SK-N-SH treated with all-trans-retinoic acid at 6 μM for 48 hours (cell line): ENCODE measurements around the gene CNPY4.

ENCODE experiments used
- ARNTL ChIP-seq: fragments of 450-650 bp; formaldehyde crosslinking; IDR thresholded peaks from 2 replicates; pipeline ENCODE4 v1.5.0; 2020; ENCODE audit warnings: low read depth, mild to moderate bottlenecking, moderate library complexity, borderline replicate concordance
- BACH2 ChIP-seq: fragments of 250-450 bp; sonication (Bioruptor Pico); IDR thresholded peaks from 2 replicates; pipeline ENCODE4 v1.9.0; 2021; ENCODE audit warnings: mild to moderate bottlenecking, borderline replicate concordance
- CREB5 ChIP-seq: fragments of 250-450 bp; sonication (Bioruptor Pico); IDR thresholded peaks from 2 replicates; pipeline ENCODE4 v1.5.1; 2020; ENCODE audit warnings: low read depth, mild to moderate bottlenecking, moderate library complexity
- OSR1 ChIP-seq: fragments of 250-450 bp; sonication (Bioruptor Pico); IDR thresholded peaks from 2 replicates; pipeline ENCODE4 v1.8.0; 2022; ENCODE audit warnings: moderate library complexity, mild to moderate bottlenecking, inconsistent platforms
- RARB ChIP-seq: fragments of 250-450 bp; sonication (Bioruptor Pico); IDR thresholded peaks from 2 replicates; pipeline ENCODE4 v1.8.0; 2021; ENCODE audit warnings: mild to moderate bottlenecking, moderate library complexity
- SNAI2 ChIP-seq: fragments of 250-450 bp; sonication (Bioruptor Pico); IDR thresholded peaks from 2 replicates; pipeline ENCODE4 v1.5.0; 2020; ENCODE audit warnings: mild to moderate bottlenecking, moderate library complexity
- TCF4 ChIP-seq: fragments of 250-450 bp; sonication (Bioruptor Pico); IDR thresholded peaks from 2 replicates; pipeline ENCODE4 v1.8.0; 2021; ENCODE audit warnings: mild to moderate bottlenecking, moderate library complexity, borderline replicate concordance
- ZC3H10 ChIP-seq: fragments of 250-450 bp; sonication (Bioruptor Pico); IDR thresholded peaks from 2 replicates; pipeline ENCODE4 v1.5.1; 2021; ENCODE audit warnings: mild to moderate bottlenecking, moderate library complexity
- ZFP3 ChIP-seq: fragments of 250-450 bp; sonication (Bioruptor Pico); IDR thresholded peaks from 2 replicates; pipeline ENCODE4 v1.5.0; 2020; ENCODE audit warnings: mild to moderate bottlenecking, moderate library complexity
- ZFP30 ChIP-seq: fragments of 450-650 bp; formaldehyde crosslinking; IDR thresholded peaks from 2 replicates; pipeline ENCODE4 v1.5.0; 2022; ENCODE audit warnings: mild to moderate bottlenecking, moderate library complexity
- ZNF565 ChIP-seq: fragments of 450-650 bp; formaldehyde crosslinking; conservative IDR thresholded peaks from 2 replicates; pipeline ENCODE4 v1.5.0; 2020; ENCODE audit warnings: low read depth, mild to moderate bottlenecking, moderate library complexity
- ZNF8 ChIP-seq: fragments of 450-650 bp; formaldehyde crosslinking; IDR thresholded peaks from 2 replicates; pipeline ENCODE4 v1.5.0; 2020; ENCODE audit warnings: mild to moderate bottlenecking, moderate library complexity
- TF ChIP-seq, protein P1 (sequence below): fragments of 250-450 bp; sonication (Bioruptor Pico); IDR thresholded peaks from 2 replicates; pipeline ENCODE4 v1.8.0; 2021; ENCODE audit warnings: low read depth, mild to moderate bottlenecking, moderate library complexity, borderline replicate concordance
- TF ChIP-seq, protein P2 (sequence below): fragments of 250-450 bp; sonication (Bioruptor Pico); IDR thresholded peaks from 2 replicates; pipeline ENCODE4 v1.8.0; 2020; ENCODE audit warnings: mild to moderate bottlenecking, moderate library complexity, borderline replicate concordance

DNA sequence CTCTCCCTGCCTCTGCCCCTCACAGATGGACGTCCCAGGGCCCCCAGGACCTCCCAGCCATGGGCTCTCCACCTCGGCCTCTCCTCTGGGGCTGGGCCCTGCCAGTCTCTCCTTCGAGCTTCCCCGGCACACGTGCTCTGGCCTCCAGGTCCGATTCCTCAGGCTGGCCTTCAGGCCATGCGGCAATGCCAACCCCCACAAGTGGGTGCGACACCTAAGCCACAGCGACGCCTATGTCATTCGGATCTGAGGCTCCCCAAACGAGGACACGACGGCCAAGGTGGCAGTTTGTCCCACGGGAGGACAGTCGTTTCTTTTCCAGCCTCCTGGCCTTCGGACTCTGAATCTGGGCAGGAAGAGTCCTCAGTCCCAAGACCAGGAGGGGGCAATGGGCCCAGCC, 12.8 kb upstream of the CNPY4 start:
- no peak for TF ChIP-seq SNAI2 (CRISPR knock-in tag)
- TF ChIP-seq ZFP3: no peak
- TF ChIP-seq, protein P1, sequence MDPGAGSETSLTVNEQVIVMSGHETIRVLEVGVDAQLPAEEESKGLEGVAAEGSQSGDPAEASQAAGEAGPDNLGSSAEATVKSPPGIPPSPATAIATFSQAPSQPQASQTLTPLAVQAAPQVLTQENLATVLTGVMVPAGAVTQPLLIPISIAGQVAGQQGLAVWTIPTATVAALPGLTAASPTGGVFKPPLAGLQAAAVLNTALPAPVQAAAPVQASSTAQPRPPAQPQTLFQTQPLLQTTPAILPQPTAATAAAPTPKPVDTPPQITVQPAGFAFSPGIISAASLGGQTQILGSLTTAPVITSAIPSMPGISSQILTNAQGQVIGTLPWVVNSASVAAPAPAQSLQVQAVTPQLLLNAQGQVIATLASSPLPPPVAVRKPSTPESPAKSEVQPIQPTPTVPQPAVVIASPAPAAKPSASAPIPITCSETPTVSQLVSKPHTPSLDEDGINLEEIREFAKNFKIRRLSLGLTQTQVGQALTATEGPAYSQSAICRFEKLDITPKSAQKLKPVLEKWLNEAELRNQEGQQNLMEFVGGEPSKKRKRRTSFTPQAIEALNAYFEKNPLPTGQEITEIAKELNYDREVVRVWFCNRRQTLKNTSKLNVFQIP (CRISPR knock-in tag): no peak
- TF ChIP-seq, protein P2, sequence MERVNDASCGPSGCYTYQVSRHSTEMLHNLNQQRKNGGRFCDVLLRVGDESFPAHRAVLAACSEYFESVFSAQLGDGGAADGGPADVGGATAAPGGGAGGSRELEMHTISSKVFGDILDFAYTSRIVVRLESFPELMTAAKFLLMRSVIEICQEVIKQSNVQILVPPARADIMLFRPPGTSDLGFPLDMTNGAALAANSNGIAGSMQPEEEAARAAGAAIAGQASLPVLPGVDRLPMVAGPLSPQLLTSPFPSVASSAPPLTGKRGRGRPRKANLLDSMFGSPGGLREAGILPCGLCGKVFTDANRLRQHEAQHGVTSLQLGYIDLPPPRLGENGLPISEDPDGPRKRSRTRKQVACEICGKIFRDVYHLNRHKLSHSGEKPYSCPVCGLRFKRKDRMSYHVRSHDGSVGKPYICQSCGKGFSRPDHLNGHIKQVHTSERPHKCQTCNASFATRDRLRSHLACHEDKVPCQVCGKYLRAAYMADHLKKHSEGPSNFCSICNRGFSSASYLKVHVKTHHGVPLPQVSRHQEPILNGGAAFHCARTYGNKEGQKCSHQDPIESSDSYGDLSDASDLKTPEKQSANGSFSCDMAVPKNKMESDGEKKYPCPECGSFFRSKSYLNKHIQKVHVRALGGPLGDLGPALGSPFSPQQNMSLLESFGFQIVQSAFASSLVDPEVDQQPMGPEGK (CRISPR knock-in tag): no peak
- no peak for TF ChIP-seq ZNF565 (CRISPR knock-in tag)
- no peak for TF ChIP-seq OSR1 (CRISPR knock-in tag)
- TF ChIP-seq CREB5 (CRISPR knock-in tag): no peak
- no peak for TF ChIP-seq BACH2
- TF ChIP-seq ARNTL: no peak
- TF ChIP-seq ZFP30: no peak
- TF ChIP-seq ZC3H10 (CRISPR knock-in tag): no peak
- TF ChIP-seq ZNF8 (CRISPR knock-in tag): no peak
- TF ChIP-seq TCF4 (CRISPR knock-in tag): no peak
- no peak for TF ChIP-seq RARB (CRISPR knock-in tag)
